Mesothelial cell of epicardium (in vitro differentiated cells): ENCODE results near the gene CPA5. TPM values are rescaled to one million over a fixed set of nuclear protein-coding genes. Genes with fewer than 3 reads are reported as not detected.

Experiments
- DNase-seq, 2 experiments: peaks; one replicate each; pipeline ENCODE4 v3.0.0; 2021; ENCODE audit warnings: low spot score in 2 of 2; ENCODE audit not compliant: unreplicated experiment in 2 of 2
- H3K27ac Mint-ChIP-seq: 2 replicates; pipeline ENCODE4 v1.8.0; 2021; ENCODE audit warnings: mixed read lengths
- H3K27me3 Mint-ChIP-seq: 2 replicates; pipeline ENCODE4 v1.8.0; 2021; ENCODE audit warnings: low read depth, mixed read lengths
- H3K36me3 Mint-ChIP-seq: 2 replicates; pipeline ENCODE4 v1.8.0; 2021; ENCODE audit warnings: mixed read lengths
- H3K4me1 Mint-ChIP-seq: 2 replicates; pipeline ENCODE4 v1.8.0; 2021; ENCODE audit warnings: mixed read lengths
- H3K4me3 Mint-ChIP-seq: 2 replicates; pipeline ENCODE4 v1.8.0; 2021; ENCODE audit warnings: mild to moderate bottlenecking, moderate library complexity, mixed read lengths
- H3K9me3 Mint-ChIP-seq: 2 replicates; pipeline ENCODE4 v1.8.0; 2021; ENCODE audit warnings: mixed read lengths
- CTCF ChIP-seq: fragments of 200-600 bp; sonication (generic); IDR thresholded peaks from one replicate; pipeline ENCODE4 v1.5.0; 2021; ENCODE audit warnings: antibody characterized with exemption; ENCODE audit not compliant: unreplicated experiment
- total RNA-seq: library from RNA; stranded (reverse); gene quantifications from 3 replicates; pipeline ENCODE4 v1.2.1, GENCODE V29; 2021

CPA5 gene
- total RNA-seq, 1 donor from 2014 or later, result not detected

GRCh38 chr7:130345136-130345535, 520 bp downstream of the CPA5 start:
- peak overlapping the region; percentile 11 for H3K27ac Mint-ChIP-seq

GRCh38 chr7:130345725-130346124, 1.1 kb downstream of the CPA5 start:
- no peak overlapping the region for H3K4me3 Mint-ChIP-seq
- no peak for TF ChIP-seq CTCF
- H3K9me3 Mint-ChIP-seq, result peaks cover 9% of the 10 kb centered on the region
- H3K36me3 Mint-ChIP-seq, result peaks cover 3% of the 10 kb centered on the region
- peaks cover 25% of the 10 kb centered on the region for H3K4me1 Mint-ChIP-seq
- no peak overlapping the region for H3K27ac Mint-ChIP-seq
- DNase-seq, result no peak
- H3K27me3 Mint-ChIP-seq, result no peaks in the 10 kb centered on the region

More at GRCh38 chr7:130345136-130345535, 520 bp downstream of the CPA5 start:
- Mint-ChIP-seq H3K4me1 (peaks cover 19% of the 10 kb centered on the region), H3K4me3 (no peak overlapping the region), H3K36me3 (peaks cover 3% of the 10 kb centered on the region), H3K9me3 (peaks cover 9% of the 10 kb centered on the region), H3K27me3 (no peaks in the 10 kb centered on the region)
- DNase-seq, result no peak
- TF ChIP-seq CTCF, result no peak

GRCh38 chr7:130346177-130346905, 1.7 kb downstream of the CPA5 start:
- no peak overlapping the region for H3K4me3 Mint-ChIP-seq
- peaks cover 9% of the 10 kb centered on the region for H3K9me3 Mint-ChIP-seq
- H3K36me3 Mint-ChIP-seq, result peaks cover 3% of the 10 kb centered on the region
- H3K4me1 Mint-ChIP-seq, result peaks cover 31% of the 10 kb centered on the region
- H3K27me3 Mint-ChIP-seq, result no peaks in the 10 kb centered on the region
- TF ChIP-seq CTCF, result no peak
- no peak for DNase-seq
- no peak overlapping the region for H3K27ac Mint-ChIP-seq

- H3K4me1 Mint-ChIP-seq, result peaks cover 37% of the 10 kb centered on the region
- TF ChIP-seq CTCF, result no peak
- no peak for DNase-seq
- peaks cover 4% of the 10 kb centered on the region for H3K9me3 Mint-ChIP-seq
- H3K27ac Mint-ChIP-seq, result no peak overlapping the region
- H3K36me3 Mint-ChIP-seq, result peaks cover 3% of the 10 kb centered on the region
- no peaks in the 10 kb centered on the region for H3K27me3 Mint-ChIP-seq
- no peak overlapping the region for H3K4me3 Mint-ChIP-seq
These were observed 2.3 kb downstream of the CPA5 start for GRCh38 chr7:130346941-130347340.

- Mint-ChIP-seq H3K4me3 (peak overlapping the region; percentile 1), H3K36me3 (no peaks in the 10 kb centered on the region)
These were observed 5.5 kb downstream of the CPA5 start for GRCh38 chr7:130349911-130350782.

More at GRCh38 chr7:130349911-130350782, 5.5 kb downstream of the CPA5 start:
- Mint-ChIP-seq H3K4me1 (peaks cover 58% of the 10 kb centered on the region), H3K9me3 (no peaks in the 10 kb centered on the region), H3K27me3 (no peaks in the 10 kb centered on the region), H3K27ac (peak overlapping the region; percentile 93)
- no peak for DNase-seq
- no peak for TF ChIP-seq CTCF
